Muscle layer of colon (tissue), 2 donors: ENCODE results near the gene SLC22A12.

ENCODE experiments used
- H3K27ac ChIP-seq: one replicate; pipeline ENCODE4 v1.7.0; 2013; ENCODE audit warnings: low read depth, mild to moderate bottlenecking, low read length, moderate library complexity
- H3K27me3 ChIP-seq, 2 donors: one replicate each; pipeline ENCODE4 v1.7.0; 2013; ENCODE audit warnings: low read length in 2 of 2, mild to moderate bottlenecking in 2 of 2; ENCODE audit not compliant: insufficient read depth in 2 of 2, control insufficient read depth in 1 of 2
- H3K36me3 ChIP-seq: one replicate; pipeline ENCODE4 v1.7.0; 2013; ENCODE audit warnings: mild to moderate bottlenecking, low read length; ENCODE audit not compliant: insufficient read depth
- H3K4me1 ChIP-seq: one replicate; pipeline ENCODE4 v1.7.0; 2013; ENCODE audit warnings: mild to moderate bottlenecking, low read length; ENCODE audit not compliant: insufficient read depth
- H3K4me3 ChIP-seq, 2 donors: one replicate each; pipeline ENCODE4 v1.7.0; 2013; ENCODE audit warnings: low read length in 2 of 2, low read depth in 1 of 2, mild to moderate bottlenecking in 1 of 2, moderate library complexity in 1 of 2
- H3K9ac ChIP-seq: one replicate; pipeline ENCODE4 v1.7.0; 2013; ENCODE audit warnings: low read length
- H3K9me3 ChIP-seq: one replicate; pipeline ENCODE4 v1.7.0; 2013; ENCODE audit warnings: mild to moderate bottlenecking, low read length
- donor health status: abdominal sarcoma.
- donor health status: Adenocarcinoma of cecum.

Gene SLC22A12

DNA sequence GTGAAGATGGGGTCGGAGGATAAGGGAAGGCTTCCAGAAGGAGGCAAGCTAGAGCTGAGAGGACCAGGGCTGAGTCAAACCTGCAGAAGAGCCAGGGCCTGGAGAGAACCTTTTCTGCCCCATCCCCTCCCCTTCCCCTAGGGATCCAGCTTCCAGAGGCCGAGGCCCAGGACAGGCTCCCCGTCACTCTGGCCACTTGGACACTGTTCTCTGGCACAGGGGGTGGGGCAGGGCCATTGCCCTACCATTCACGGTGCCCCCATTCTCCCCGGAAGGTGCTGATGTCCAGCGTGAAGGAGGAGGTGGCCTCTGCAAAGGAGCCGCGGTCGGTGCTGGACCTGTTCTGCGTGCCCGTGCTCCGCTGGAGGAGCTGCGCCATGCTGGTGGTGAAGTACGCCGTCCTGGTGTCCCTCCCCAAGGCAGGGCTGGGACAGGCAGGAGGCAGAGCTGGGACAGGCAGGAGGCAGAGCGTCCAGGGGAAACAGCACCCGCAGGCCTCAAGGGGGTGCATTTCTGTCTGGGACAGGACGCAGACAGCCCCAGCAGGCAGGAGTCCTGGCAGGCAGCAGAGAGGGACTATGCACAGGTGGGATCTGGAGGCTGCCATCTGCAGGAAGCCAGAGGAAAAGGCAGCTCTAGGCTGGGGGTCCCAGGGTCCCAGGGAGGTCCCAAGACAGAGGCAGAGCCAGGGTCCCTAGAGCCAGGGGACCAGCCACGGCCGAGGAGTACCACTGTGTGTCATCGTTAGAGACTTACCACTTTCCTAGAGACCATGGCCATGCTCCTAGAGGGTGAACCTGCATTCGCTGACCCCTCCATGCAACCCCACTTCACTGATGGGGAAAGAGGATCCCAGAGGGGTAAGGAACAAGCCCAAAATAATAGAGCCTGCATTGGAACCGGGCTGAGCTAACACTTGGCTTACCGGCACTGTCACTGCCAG lies 25.8 kb upstream of the SLC22A12 start:
- Histone ChIP-seq H3K4me1 (peaks cover 5% of the 10 kb centered on the region), H3K27ac (no peak overlapping the region), H3K9me3 (no peaks in the 10 kb centered on the region), H3K27me3 (no peaks in the 10 kb centered on the region), H3K9ac (no peak overlapping the region), H3K36me3 (no peaks in the 10 kb centered on the region), H3K4me3 (no peak overlapping the region)

DNA sequence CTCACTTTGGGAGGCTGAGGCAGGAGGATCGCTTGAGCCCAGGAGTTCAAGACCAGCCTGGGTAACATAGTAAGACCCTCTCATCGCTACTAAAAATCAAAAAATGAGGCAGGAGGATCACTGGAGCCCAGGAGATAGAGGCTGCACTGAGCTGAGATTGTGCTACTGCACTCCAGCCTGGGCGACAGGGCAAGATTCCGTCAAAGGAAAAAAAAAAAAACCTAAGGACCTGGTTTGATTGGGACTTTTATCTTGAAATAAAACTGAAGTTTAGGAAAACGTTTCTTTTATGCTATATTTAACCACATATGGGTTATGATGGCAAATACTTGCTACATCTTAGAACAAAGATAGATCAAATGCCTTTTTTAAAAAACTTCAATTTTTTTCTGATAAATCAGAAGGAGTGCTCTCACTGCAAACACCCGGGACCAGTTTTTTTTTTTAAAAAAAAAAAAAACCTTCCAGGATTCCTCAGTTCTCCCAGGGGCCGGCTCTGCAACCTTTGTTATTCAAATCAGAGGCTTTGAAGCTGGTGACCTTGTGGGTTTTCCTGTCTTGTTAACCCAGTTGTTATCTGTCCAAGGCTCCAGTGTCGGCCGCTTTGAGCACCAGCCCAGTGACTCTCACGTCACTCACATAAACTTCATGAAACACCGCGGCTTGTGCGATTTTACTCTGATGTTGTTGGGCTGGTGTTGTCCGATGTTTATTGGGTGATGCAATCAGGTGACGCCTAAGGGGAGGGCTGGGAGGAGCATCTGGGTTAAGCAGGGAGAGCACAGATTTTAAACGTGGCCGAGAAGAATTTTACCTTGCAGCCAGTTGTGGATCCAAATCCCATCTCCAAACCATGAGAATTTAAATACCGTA lies 24.7 kb upstream of the SLC22A12 start:
- H3K9me3 ChIP-seq: no peaks in the 10 kb centered on the region
- H3K36me3 ChIP-seq: no peaks in the 10 kb centered on the region
- H3K27ac ChIP-seq: no peak overlapping the region
- H3K9ac ChIP-seq: no peak overlapping the region
- peaks cover 5% of the 10 kb centered on the region for H3K4me1 ChIP-seq
- H3K27me3 ChIP-seq: no peaks in the 10 kb centered on the region
- H3K4me3 ChIP-seq: no peak overlapping the region

DNA sequence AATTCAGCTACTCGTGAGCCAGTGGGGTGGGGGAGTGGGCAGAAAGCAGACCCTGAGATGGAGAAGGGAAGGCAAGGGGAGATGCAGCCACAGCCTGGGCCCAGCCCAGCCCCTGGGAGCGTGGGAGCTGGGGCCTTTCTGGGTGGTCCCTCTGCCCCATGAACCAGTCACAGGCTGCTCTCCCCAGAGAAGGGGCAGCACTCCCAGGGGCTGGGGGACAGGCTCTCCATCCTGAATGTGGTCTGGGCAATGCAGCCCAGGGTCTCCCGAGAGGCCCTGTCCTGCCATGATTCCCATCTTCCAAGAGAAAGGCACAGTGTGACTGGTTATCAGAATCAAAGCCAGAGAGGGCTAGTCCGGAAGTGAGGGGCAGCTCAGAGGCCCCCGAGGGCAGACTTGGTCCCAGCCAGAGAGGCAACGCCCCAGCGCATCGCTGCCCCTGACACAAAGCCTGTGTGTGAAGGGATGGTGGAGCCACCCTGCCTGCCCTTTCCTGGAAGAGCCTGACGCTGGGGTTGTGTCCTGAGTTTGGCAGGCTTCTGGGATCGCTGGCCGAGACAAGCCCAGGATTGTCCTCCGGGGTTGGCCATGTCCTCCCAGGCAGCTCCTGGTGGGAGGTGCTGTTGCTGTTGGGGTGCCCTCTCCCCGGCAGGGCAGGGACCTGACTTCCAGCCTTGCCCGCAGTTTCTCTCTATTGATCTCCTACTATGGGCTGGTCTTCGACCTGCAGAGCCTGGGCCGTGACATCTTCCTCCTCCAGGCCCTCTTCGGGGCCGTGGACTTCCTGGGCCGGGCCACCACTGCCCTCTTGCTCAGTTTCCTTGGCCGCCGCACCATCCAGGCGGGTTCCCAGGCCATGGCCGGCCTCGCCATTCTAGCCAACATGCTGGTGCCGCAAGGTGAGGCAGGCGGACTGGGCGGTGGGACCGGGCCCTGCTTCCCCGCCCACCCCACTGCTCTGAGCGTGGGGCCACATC lies 23.8 kb upstream of the SLC22A12 start:
- no peak overlapping the region for H3K4me3 ChIP-seq
- H3K27me3 ChIP-seq: no peaks in the 10 kb centered on the region
- no peaks in the 10 kb centered on the region for H3K36me3 ChIP-seq
- H3K9ac ChIP-seq: no peak overlapping the region
- H3K9me3 ChIP-seq: no peaks in the 10 kb centered on the region
- peaks cover 5% of the 10 kb centered on the region for H3K4me1 ChIP-seq
- no peak overlapping the region for H3K27ac ChIP-seq

DNA sequence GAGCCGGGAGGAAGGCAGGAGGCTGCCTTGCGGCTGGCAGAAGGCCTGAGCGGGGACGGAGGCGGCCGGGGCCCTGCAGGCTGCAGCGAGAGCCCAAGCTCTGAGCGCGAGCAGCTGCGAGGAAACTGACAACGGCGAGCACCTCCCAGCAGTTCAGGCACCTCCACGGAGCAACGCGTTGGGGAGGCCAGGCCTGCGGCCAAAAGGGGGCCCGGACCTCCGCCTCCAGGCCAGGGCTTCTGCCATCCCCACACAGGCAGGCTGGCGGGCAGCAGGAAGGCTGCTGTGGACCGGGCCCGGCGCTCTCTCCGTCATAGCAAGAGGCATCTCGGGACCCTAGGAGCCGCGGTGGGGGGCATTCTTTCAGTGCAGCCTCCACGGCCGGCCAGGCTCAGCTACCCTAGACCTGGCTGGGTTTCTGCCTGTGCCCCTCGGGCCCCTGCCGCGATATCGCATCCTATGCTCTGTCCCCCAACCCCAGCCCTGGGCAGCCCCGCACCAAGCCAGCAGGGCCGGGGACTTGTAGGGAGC lies 22.9 kb upstream of the SLC22A12 start:
- no peaks in the 10 kb centered on the region for H3K9me3 ChIP-seq
- H3K27ac ChIP-seq: no peak overlapping the region
- no peak overlapping the region for H3K4me3 ChIP-seq
- no peak overlapping the region for H3K9ac ChIP-seq
- no peaks in the 10 kb centered on the region for H3K27me3 ChIP-seq
- peaks cover 5% of the 10 kb centered on the region for H3K4me1 ChIP-seq
- no peaks in the 10 kb centered on the region for H3K36me3 ChIP-seq

DNA sequence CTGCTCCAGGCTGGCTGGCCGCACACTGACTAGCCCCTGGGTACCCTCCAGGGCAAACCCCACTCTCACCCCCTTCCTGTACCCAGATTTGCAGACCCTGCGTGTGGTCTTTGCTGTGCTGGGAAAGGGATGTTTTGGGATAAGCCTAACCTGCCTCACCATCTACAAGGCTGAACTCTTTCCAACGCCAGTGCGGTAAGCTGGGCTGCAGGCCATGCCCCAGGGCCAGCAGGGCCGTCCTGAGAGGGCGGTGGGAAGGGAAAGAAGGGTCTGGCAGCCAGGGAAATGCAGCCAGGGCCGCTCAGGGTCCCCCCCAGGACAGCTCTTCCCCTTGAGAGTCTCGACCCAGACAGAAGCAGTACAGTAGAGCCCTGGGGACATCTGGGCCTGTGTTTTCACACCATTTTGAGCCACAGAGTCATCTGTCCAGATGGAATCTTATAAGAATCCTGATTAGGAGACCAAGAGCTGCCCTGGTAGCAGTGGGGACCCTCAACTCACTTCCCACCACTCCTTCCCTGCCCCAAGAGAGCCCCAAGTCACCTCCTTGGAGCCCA lies 22.4 kb upstream of the SLC22A12 start:
- Histone ChIP-seq H3K9ac (no peak overlapping the region), H3K9me3 (no peaks in the 10 kb centered on the region), H3K4me3 (no peak overlapping the region), H3K27ac (no peak overlapping the region), H3K27me3 (no peaks in the 10 kb centered on the region), H3K4me1 (peaks cover 5% of the 10 kb centered on the region), H3K36me3 (no peaks in the 10 kb centered on the region)

DNA sequence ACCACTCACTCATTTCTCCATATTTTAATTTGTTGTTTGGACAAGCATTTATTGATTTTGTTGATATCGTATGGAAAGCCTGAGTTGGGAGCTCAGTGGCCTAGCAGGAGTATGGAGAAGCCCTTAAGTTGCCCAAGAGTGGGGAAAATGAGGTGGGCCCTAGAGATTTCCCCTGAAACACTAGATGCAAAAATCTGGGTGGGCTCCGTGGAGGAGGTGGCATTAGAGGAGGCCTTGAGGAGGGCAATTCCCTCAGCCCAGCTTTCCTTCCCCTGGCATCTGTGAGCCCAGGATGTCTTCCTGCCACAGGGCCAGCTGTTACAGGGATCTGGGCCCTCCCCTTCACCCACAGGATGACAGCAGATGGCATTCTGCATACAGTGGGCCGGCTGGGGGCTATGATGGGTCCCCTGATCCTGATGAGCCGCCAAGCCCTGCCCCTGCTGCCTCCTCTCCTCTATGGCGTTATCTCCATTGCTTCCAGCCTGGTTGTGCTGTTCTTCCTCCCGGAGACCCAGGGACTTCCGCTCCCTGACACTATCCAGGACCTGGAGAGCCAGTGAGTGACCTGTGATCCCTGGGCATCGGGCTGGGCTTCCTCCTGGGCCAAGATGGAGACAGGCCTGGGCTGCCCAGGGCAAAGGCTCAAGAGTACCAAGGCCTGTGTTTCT lies 21.6 kb upstream of the SLC22A12 start:
- Histone ChIP-seq H3K27ac (no peak overlapping the region), H3K4me1 (peaks cover 5% of the 10 kb centered on the region), H3K9ac (no peak overlapping the region), H3K27me3 (no peaks in the 10 kb centered on the region), H3K4me3 (no peak overlapping the region), H3K9me3 (no peaks in the 10 kb centered on the region), H3K36me3 (no peaks in the 10 kb centered on the region)

DNA sequence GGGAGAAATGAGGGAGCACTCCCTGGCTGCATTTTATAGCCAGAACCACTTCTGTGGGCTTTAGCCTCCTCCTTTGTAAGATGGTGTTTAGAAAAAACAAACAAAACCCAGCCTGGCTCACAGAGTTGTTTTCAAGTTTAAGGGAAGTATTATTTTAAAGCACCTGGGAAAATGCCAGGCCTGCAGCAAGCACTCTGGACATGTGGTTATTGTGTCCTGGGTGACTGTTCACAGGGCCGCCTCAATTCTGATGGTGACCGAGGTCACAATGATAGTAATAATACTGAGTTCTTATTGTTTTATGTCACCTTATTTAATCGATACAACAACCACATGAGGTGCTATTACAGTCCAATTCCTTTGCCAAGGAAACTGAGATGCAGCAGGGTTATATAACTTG lies 20.7 kb upstream of the SLC22A12 start:
- no peaks in the 10 kb centered on the region for H3K9me3 ChIP-seq
- no peak overlapping the region for H3K27ac ChIP-seq
- H3K27me3 ChIP-seq: no peaks in the 10 kb centered on the region
- no peaks in the 10 kb centered on the region for H3K36me3 ChIP-seq
- peaks cover 5% of the 10 kb centered on the region for H3K4me1 ChIP-seq
- H3K4me3 ChIP-seq: no peak overlapping the region
- H3K9ac ChIP-seq: no peak overlapping the region

DNA sequence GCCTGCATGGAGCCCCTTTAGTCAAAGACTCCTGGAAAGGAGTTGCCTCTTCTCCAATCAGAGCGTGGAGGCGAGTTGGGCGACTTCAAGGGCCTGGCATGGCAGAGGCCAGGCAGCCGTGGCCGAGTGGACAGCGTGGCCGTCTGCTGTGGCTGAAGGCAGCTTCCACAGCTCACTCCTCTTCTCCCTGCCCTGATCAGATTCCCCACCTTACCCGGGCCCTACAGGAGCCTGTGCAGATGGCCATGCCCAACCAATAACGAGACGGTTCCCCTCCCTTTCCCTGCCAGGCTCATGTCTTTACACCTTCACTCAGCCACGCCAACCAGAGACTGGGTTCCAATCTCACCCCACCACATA lies 20.0 kb upstream of the SLC22A12 start:
- H3K4me1 ChIP-seq: peaks cover 5% of the 10 kb centered on the region
- no peak overlapping the region for H3K9ac ChIP-seq
- H3K9me3 ChIP-seq: no peaks in the 10 kb centered on the region
- no peak overlapping the region for H3K4me3 ChIP-seq
- no peak overlapping the region for H3K27ac ChIP-seq
- no peaks in the 10 kb centered on the region for H3K27me3 ChIP-seq
- H3K36me3 ChIP-seq: no peaks in the 10 kb centered on the region

DNA sequence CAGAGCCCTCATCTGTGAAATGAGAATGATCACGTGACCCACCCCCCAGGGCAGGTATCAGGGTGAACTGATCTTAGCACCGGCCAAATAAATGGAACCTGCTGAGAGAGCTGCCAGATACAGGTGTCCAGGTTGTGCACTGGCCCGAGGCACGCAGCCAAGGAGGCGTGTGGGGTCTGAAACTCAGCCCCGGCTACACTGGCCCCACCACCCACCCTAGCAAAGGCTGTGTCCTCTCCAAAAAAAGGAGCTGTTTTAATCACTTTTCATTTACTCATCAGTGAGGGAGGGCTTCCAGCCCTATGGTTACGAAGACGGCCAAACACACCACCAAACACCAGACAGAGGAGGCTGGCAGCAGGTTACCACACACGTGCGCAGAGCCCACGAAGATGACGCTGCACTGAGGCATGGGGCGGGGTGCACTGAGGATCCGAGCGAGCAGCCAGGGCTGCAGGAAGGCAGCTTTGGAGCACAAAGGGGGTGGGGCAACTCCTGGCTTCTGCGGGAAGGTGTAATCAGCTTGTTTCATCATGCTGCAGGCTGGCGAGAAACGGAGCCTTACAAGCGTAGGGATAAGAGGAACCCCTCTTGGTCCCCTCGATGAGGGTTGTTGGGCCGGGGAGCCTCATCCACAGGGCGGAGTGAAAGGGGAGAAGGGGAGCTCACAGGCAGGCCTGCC lies 19.5 kb upstream of the SLC22A12 start:
- no peak overlapping the region for H3K27ac ChIP-seq
- H3K36me3 ChIP-seq: no peaks in the 10 kb centered on the region
- H3K4me3 ChIP-seq: no peak overlapping the region
- no peak overlapping the region for H3K9ac ChIP-seq
- H3K9me3 ChIP-seq: no peaks in the 10 kb centered on the region
- H3K27me3 ChIP-seq: no peaks in the 10 kb centered on the region
- peaks cover 5% of the 10 kb centered on the region for H3K4me1 ChIP-seq

DNA sequence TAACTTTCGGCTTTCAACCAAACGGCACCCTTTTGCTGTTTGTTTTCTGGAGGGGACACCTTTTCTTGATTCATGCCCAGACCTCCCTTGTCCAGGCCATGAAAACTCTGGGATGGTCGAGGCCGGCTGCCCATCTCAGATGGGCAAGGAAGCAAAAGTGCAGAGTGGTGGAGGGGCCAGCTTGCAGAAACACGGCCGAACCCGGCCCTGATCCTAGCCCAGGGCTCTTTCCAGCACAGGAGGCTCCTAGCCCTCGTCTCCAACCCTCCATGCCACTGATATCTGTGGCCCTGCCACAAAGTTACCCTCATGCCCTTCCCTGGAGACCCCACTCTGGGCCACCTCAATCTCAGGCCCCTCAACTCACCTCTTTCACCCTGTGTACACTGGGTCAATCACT lies 18.9 kb upstream of the SLC22A12 start:
- no peaks in the 10 kb centered on the region for H3K9me3 ChIP-seq
- H3K27ac ChIP-seq: no peak overlapping the region
- H3K9ac ChIP-seq: no peak overlapping the region
- no peak overlapping the region for H3K4me3 ChIP-seq
- H3K4me1 ChIP-seq: no peaks in the 10 kb centered on the region
- no peaks in the 10 kb centered on the region for H3K27me3 ChIP-seq
- no peaks in the 10 kb centered on the region for H3K36me3 ChIP-seq
